K562 (cell line): ENCODE results near the gene N4BP2. TPM values are rescaled to one million over a fixed set of nuclear protein-coding genes. Genes with fewer than 3 reads are reported as not detected.

Experiments used
- ATAC-seq: fragments of 200-7000 bp; cut with Tn5 transposase; 3 replicates; pipeline ENCODE4 v1.9.1; 2020; ENCODE audit warnings: moderate library complexity
- BruUV-seq: library from RNA; stranded (reverse); fragments of 400-500 nt; replicated peaks from 2 replicates; lab custom pipeline; 2021; lab: Mats Ljungman, UMichigan
- CTCF ChIA-PET: fragments of 300-600 bp; formaldehyde crosslinking; extraction: SDS; loops from one replicate; lab custom pipeline; 2021; ENCODE audit warnings: low intra/inter-chr PET ratio; lab: Yijun Ruan, JAX
- POLR2A ChIA-PET: fragments of 300-600, 350-650 bp; sonication (Branson Sonifier 250); formaldehyde crosslinking; extraction: SDS; loops from one replicate; lab custom pipeline; 2021; ENCODE audit warnings: antibody characterized with exemption, inconsistent platforms; lab: Yijun Ruan, JAX
- DNase-seq, 4 experiments: peaks; one replicate each; pipeline versions ENCODE4 v3.0.0 to v3.0.0-alpha.2; 2011 to 2018; ENCODE audit warnings: low spot score in 3 of 4, mixed read lengths in 3 of 4; ENCODE audit errors: extremely low read depth in 1 of 4
- FAIRE-seq: peaks from 2 replicates; lab custom pipeline; 2011; peaks lifted over from hg19 to GRCh38; lab: Jason Lieb, UNC
- H2AFZ ChIP-seq: 2 replicates; pipeline ENCODE4 v1.6.0; 2011; ENCODE audit warnings: low read depth, low read length, control low read depth, inconsistent platforms
- H3K27ac ChIP-seq: fragments of 200-600 bp; 3 replicates; pipeline ENCODE4 v1.8.0; 2011; ENCODE audit warnings: low read depth, mild to moderate bottlenecking, control low read depth, inconsistent platforms, low read length, moderate library complexity, mixed read lengths; ENCODE audit errors: extremely low read depth
- H3K27me3 ChIP-seq, 2 experiments: fragments of 300-600 bp in 1 of 2; 2 replicates in 1 of 2; 3 replicates in 1 of 2; pipeline versions ENCODE4 v1.6.0 to v1.8.0; 2011; ENCODE audit warnings: inconsistent platforms in 2 of 2, low read length in 2 of 2, mild to moderate bottlenecking in 1 of 2, mixed read lengths in 1 of 2, moderate library complexity in 1 of 2; ENCODE audit not compliant: control insufficient read depth in 2 of 2, insufficient read depth in 2 of 2
- H3K36me3 ChIP-seq: fragments of 300-600 bp; 3 replicates; pipeline ENCODE4 v1.8.0; 2011; ENCODE audit warnings: mild to moderate bottlenecking, low read length, inconsistent platforms; ENCODE audit not compliant: control insufficient read depth, insufficient read depth
- H3K4me1 ChIP-seq, 2 experiments: fragments of 200-600 bp in 1 of 2; replicated peaks in 1 of 2; 2 replicates in 1 of 2; 3 replicates in 1 of 2; pipeline versions ENCODE4 v1.5.1 to v1.8.0; 2011; ENCODE audit warnings: inconsistent platforms in 2 of 2, low read length in 2 of 2, mild to moderate bottlenecking in 1 of 2, mixed read lengths in 1 of 2, moderate library complexity in 1 of 2; ENCODE audit not compliant: control insufficient read depth in 2 of 2, insufficient read depth in 2 of 2
- H3K4me2 ChIP-seq: 2 replicates; pipeline ENCODE4 v1.6.1; 2011; ENCODE audit warnings: low read length, control low read depth, inconsistent platforms, mixed read lengths; ENCODE audit not compliant: insufficient read depth
- H3K4me3 ChIP-seq: fragments of 200-600 bp; sonication (generic), shearing (Covaris generic); 2 replicates; pipeline ENCODE4 v1.5.1; 2016; ENCODE audit warnings: control low read depth, inconsistent platforms
- H3K79me2 ChIP-seq: fragments of 200-600 bp; 3 replicates; pipeline ENCODE4 v1.8.0; 2011; ENCODE audit warnings: low read length, inconsistent platforms; ENCODE audit not compliant: control insufficient read depth, insufficient read depth
- H3K9ac ChIP-seq, 2 experiments: 2 replicates each; pipeline versions ENCODE4 v1.6.0 to v1.6.1; 2011; ENCODE audit warnings: low read depth in 2 of 2, low read length in 2 of 2, control low read depth in 1 of 2, inconsistent platforms in 1 of 2, mild to moderate bottlenecking in 1 of 2, mixed read lengths in 1 of 2; ENCODE audit not compliant: insufficient read depth in 1 of 2
- H3K9me1 ChIP-seq: one replicate; pipeline ENCODE4 v1.6.0; 2011; ENCODE audit warnings: inconsistent platforms, mild to moderate bottlenecking, low read length, moderate library complexity; ENCODE audit not compliant: control insufficient read depth, insufficient read depth
- H3K9me3 ChIP-seq: replicated peaks from 2 replicates; pipeline ENCODE4 v1.5.1; 2011; ENCODE audit warnings: low read depth, low read length, inconsistent platforms; ENCODE audit not compliant: control insufficient read depth, insufficient read depth
- H4K20me1 ChIP-seq: replicated peaks from 2 replicates; pipeline ENCODE4 v1.6.1; 2011; ENCODE audit warnings: low read length, inconsistent platforms, mixed read lengths; ENCODE audit not compliant: control insufficient read depth, insufficient read depth
- CREM ChIP-seq: IDR thresholded peaks from 2 replicates; pipeline ENCODE4 v1.6.1; 2014; ENCODE audit warnings: antibody characterized with exemption, low read depth
- GATAD2A ChIP-seq: fragments of 450-650 bp; IDR thresholded peaks from 2 replicates; pipeline ENCODE4 v1.6.1; 2017
- HDGF ChIP-seq: fragments of 450-650 bp; IDR thresholded peaks from 2 replicates; pipeline ENCODE4 v1.6.1; 2016
- KDM2B ChIP-seq: fragments of 250-450 bp; sonication (Bioruptor Pico); IDR thresholded peaks from 2 replicates; pipeline ENCODE4 v1.8.0; 2021; ENCODE audit warnings: mild to moderate bottlenecking, moderate library complexity
- MTF1 ChIP-seq: fragments of 250-450 bp; sonication (Bioruptor Pico); IDR thresholded peaks from 2 replicates; pipeline ENCODE4 v1.9.0; 2021; ENCODE audit warnings: moderate library complexity, mild to moderate bottlenecking, inconsistent platforms, borderline replicate concordance
- PPARD ChIP-seq: fragments of 250-450 bp; sonication (Bioruptor Pico); IDR thresholded peaks from 2 replicates; pipeline ENCODE4 v1.8.0; 2022; ENCODE audit warnings: inconsistent platforms, mild to moderate bottlenecking, moderate library complexity
- TCF7L2 ChIP-seq: fragments of 150-350 bp; IDR thresholded peaks from 2 replicates; pipeline ENCODE4 v1.6.1; 2016; ENCODE audit warnings: low read depth, mild to moderate bottlenecking, low read length, moderate library complexity
- ZNF316 ChIP-seq: fragments of 450-650 bp; IDR thresholded peaks from 2 replicates; pipeline ENCODE4 v1.6.1; 2016
- ZNF408 ChIP-seq: fragments of 250-450 bp; sonication (Bioruptor Pico); IDR thresholded peaks from 2 replicates; pipeline ENCODE4 v1.4.0; 2020; ENCODE audit warnings: low read depth, mild to moderate bottlenecking, moderate library complexity
- ZNF444 ChIP-seq: fragments of 250-450 bp; sonication (Bioruptor Pico); IDR thresholded peaks from 2 replicates; pipeline ENCODE4 v1.4.0; 2020; ENCODE audit warnings: mild to moderate bottlenecking, moderate library complexity
- ZNF551 ChIP-seq: fragments of 250-450 bp; sonication (Bioruptor Pico); IDR thresholded peaks from 2 replicates; pipeline ENCODE4 v1.5.0; 2021; ENCODE audit warnings: mild to moderate bottlenecking, moderate library complexity
- WGBS: fragments of 100-300 bp; shearing (Covaris generic); methylation state at CpG from one replicate; pipeline ENCODE4 v1.1.6; 2016; ENCODE audit warnings: low coverage, mixed read lengths; ENCODE audit not compliant: insufficient coverage; ENCODE audit errors: missing lambda C conversion rate; 5-methylcytosine and 5-hydroxymethylcytosine counted together
- in situ Hi-C: fragments of 300-500 bp; cut with MboI; formaldehyde crosslinking; loops from 4 replicates; pipeline ENCODE4 v1.15.0; 2018; ENCODE audit warnings: inconsistent platforms, mixed read lengths
- intact Hi-C: fragments of 100-400 bp; cut with micrococcal nuclease; formaldehyde crosslinking; loops from 2 replicates; pipeline ENCODE4 v1.14.2; 2022
- polyA plus RNA-seq, 8 experiments: library from polyadenylated mRNA; depleted of rRNA in 4 of 8; stranded (reverse) in 5 of 8; unstranded in 3 of 8; fragments of >200 nt; fragmentation: Nextera tagmentation in 2 of 8; fragmentation: Illumina TruSeq in 1 of 8; extraction: Ambion mirVana in 2 of 8; extraction: Trizol in 1 of 8; gene quantifications; 2 replicates each; pipeline versions ENCODE4 v1.2.1 to v1.2.3, GENCODE V29; 2011 to 2014; ENCODE audit warnings: inconsistent platforms in 1 of 8, missing spikeins in 1 of 8
- total RNA-seq, 7 experiments: library from RNA; depleted of rRNA in 6 of 7; stranded (reverse); fragments of >200 nt in 6 of 7; fragmentation: Illumina TruSeq in 2 of 7; extraction: Trizol in 2 of 7; gene quantifications; 2 replicates each; pipeline versions ENCODE4 v1.2.1 to v1.2.3, GENCODE V29; 2011 to 2021; ENCODE audit warnings: low replicate concordance in 1 of 7
- TF ChIP-seq, protein P1 (sequence below), 3 experiments: fragments of 200-800 bp in 1 of 3; sonication (Bioruptor generic) in 1 of 3; sonication (generic) in 1 of 3; formaldehyde crosslinking in 1 of 3; IDR thresholded peaks; 2 replicates each; pipeline versions ENCODE4 v1.6.1 to v1.8.0; 2016 to 2022; ENCODE audit warnings: mild to moderate bottlenecking in 2 of 3, missing compliant biosample characterization in 2 of 3, missing genetic modification characterization in 2 of 3, missing genetic modification reagents in 1 of 3
- TF ChIP-seq, protein P2 (sequence below): fragments of 450-650 bp; formaldehyde crosslinking; IDR thresholded peaks from 2 replicates; pipeline ENCODE4 v1.4.0; 2022; ENCODE audit warnings: missing genetic modification characterization
- TF ChIP-seq, protein P3 (sequence below): fragments of 250-450 bp; sonication (Bioruptor Pico); IDR thresholded peaks from 2 replicates; pipeline ENCODE4 v1.4.0; 2020; ENCODE audit warnings: mild to moderate bottlenecking, moderate library complexity

Gene N4BP2
- total and polyA plus RNA-seq, 9 of the 15 experiments (the other 6 are each of a cell fraction or from before 2014, with no cell fraction given) = 2.7 to 12.6 (median 7.6) TPM

DNA sequence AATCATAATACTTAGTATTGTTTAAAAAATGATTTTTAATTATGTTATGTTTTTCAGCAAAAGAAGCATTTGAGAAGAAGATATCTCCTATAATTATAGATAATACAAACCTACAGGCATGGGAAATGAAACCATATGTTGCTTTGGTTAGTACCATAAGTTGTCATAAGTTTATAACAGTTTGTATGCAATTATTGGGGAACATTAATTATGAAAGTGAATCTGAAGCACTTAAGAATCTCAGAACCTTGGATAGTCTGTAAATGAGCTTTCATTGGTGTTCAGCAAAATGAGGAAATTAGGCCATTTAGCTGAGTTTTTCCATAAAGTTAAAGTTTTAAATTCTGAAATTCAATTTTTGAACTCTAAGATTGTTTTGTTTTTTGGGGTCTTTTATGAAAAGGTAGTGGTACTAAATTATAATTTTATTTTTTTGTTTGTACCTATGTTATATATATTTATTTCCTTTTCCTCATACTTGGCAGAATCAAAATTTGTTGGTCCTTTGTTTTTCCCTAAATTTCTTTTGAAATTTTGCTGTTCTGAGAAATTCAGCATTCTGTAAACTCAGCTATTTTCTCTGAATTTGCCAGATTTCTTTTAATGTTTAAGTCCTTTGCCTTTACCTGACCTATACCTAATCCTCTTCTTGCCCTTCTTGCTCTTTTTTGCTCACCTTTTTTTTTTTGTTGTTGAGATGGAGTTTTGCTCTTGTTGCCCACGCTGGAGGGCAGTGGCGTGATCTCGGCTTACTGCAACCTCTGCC is 55.6 kb downstream of the N4BP2 start (continued):
- no peak for TF ChIP-seq ZNF408 (CRISPR knock-in tag)
- TF ChIP-seq HDGF = no peak
- TF ChIP-seq, protein P1, sequence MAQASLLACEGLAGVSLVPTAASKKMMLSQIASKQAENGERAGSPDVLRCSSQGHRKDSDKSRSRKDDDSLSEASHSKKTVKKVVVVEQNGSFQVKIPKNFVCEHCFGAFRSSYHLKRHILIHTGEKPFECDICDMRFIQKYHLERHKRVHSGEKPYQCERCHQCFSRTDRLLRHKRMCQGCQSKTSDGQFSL (CRISPR knock-in tag; IDR thresholded peaks at IDR 0.05) = no peak
- TF ChIP-seq, protein P1 (tag; IDR thresholded peaks at IDR 0.05) = no peak
- no peak for TF ChIP-seq TCF7L2
- TF ChIP-seq ZNF444 (CRISPR knock-in tag) = no peak
- TF ChIP-seq PPARD = no peak
- TF ChIP-seq ZNF316 = peak; percentile 84
- TF ChIP-seq, all 486 proteins: peak for 2

DNA sequence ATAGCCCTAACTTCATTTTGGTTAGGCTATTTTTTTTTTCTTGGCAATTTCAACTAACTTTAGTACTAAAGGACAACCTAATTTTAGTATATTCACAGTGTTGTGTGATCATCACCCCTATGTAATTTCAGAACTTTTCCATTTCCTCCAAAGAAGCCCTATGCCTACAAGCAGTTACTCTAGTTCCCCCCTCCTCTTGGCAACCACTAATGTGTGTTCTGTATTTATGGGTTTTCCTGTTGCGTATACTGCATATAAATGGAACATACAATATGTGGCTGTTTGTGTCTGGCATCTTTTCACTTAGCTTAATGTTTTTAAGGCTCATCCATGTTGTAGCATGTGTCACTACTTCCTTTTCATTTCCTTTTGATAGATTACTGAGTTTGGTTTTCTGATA is 57.6 kb downstream of the N4BP2 start:
- TF ChIP-seq GATAD2A = no peak
- TF ChIP-seq ZNF551 (CRISPR knock-in tag) = no peak
- TF ChIP-seq MTF1 (CRISPR knock-in tag) = no peak
- TF ChIP-seq CREM = no peak
- TF ChIP-seq, protein P2, sequence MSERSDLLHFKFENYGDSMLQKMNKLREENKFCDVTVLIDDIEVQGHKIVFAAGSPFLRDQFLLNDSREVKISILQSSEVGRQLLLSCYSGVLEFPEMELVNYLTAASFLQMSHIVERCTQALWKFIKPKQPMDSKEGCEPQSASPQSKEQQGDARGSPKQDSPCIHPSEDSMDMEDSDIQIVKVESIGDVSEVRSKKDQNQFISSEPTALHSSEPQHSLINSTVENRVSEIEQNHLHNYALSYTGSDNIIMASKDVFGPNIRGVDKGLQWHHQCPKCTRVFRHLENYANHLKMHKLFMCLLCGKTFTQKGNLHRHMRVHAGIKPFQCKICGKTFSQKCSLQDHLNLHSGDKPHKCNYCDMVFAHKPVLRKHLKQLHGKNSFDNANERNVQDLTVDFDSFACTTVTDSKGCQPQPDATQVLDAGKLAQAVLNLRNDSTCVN (CRISPR knock-in tag) = no peak
- TF ChIP-seq, protein P3, sequence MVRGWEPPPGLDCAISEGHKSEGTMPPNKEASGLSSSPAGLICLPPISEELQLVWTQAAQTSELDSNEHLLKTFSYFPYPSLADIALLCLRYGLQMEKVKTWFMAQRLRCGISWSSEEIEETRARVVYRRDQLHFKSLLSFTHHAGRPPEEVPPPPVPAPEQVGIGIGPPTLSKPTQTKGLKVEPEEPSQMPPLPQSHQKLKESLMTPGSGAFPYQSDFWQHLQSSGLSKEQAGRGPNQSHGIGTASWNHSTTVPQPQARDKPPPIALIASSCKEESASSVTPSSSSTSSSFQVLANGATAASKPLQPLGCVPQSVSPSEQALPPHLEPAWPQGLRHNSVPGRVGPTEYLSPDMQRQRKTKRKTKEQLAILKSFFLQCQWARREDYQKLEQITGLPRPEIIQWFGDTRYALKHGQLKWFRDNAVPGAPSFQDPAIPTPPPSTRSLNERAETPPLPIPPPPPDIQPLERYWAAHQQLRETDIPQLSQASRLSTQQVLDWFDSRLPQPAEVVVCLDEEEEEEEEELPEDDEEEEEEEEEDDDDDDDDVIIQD (CRISPR knock-in tag) = no peak
- no peak for TF ChIP-seq KDM2B (CRISPR knock-in tag)
- Histone ChIP-seq H3K4me3 (no peak overlapping the region), H3K9me1 (no peaks in the 10 kb centered on the region), H3K79me2 (no peaks in the 10 kb centered on the region), H3K27ac (no peak overlapping the region), H2AFZ (no peak overlapping the region), H3K9me3 (no peaks in the 10 kb centered on the region), H3K4me1 (no peaks in the 10 kb centered on the region), H3K27me3 (no peaks in the 10 kb centered on the region), H3K9ac (no peak overlapping the region), H3K36me3 (0 out of 3 replicates have a peak, but pooled peaks cover 3% of the 10 kb centered on the region), H4K20me1 (no peaks in the 10 kb centered on the region), H3K4me2 (no peak overlapping the region)
- 90% methylated on average over 1 of the region's 1 CpG for WGBS
- ATAC-seq (no peak), DNase-seq (no peak), FAIRE-seq (no peak)
- intact Hi-C loops (no loop called here), in situ Hi-C loops (no loop called here)
- ChIA-PET CTCF (no interaction called here), POLR2A (no interaction called here)
- no TSS peak for BruUV-seq
